SU-DHL-6 (cell line): ENCODE measurements around the gene DISP3.

Experiments
- H2AFZ ChIP-seq: fragments of 200-600 bp; sonication (generic); 2 replicates; pipeline ENCODE4 v1.6.1; 2014; ENCODE audit warnings: low read depth, mild to moderate bottlenecking, moderate library complexity, mixed read lengths, antibody characterized with exemption, low read length; ENCODE audit not compliant: severe bottlenecking
- H3F3A ChIP-seq: fragments of 200-600 bp; shearing (Covaris generic); 2 replicates; pipeline ENCODE4 v1.6.0; 2016; ENCODE audit warnings: antibody characterized with exemption, mild to moderate bottlenecking; ENCODE audit not compliant: insufficient read depth
- H3K27ac ChIP-seq: fragments of 200-600 bp; sonication (generic); 2 replicates; pipeline ENCODE4 v1.5.1; 2016; ENCODE audit warnings: low read depth, mild to moderate bottlenecking, low read length, moderate library complexity, mixed read lengths
- H3K27me3 ChIP-seq: fragments of 200-600 bp; sonication (generic), shearing (Covaris generic); 2 replicates; pipeline ENCODE4 v1.6.0; 2014; ENCODE audit warnings: mild to moderate bottlenecking, low read length
- H3K36me3 ChIP-seq: fragments of 200-600 bp; sonication (generic); 2 replicates; pipeline ENCODE4 v1.6.1; 2014; ENCODE audit warnings: mild to moderate bottlenecking, low read length, mixed read lengths
- H3K4me2 ChIP-seq: fragments of 300-600, 200-600 bp; shearing (Covaris generic), sonication (generic); 2 replicates; pipeline ENCODE4 v1.6.0; 2014; ENCODE audit warnings: low read length, low read depth, mild to moderate bottlenecking; ENCODE audit not compliant: poor library complexity, severe bottlenecking
- H3K4me3 ChIP-seq: fragments of 200-600 bp; sonication (generic); 2 replicates; pipeline ENCODE4 v1.5.1; 2014; ENCODE audit warnings: antibody characterized with exemption, low read length, mild to moderate bottlenecking, mixed read lengths; ENCODE audit not compliant: insufficient read depth, poor library complexity, severe bottlenecking
- H3K79me2 ChIP-seq: fragments of 200-600 bp; sonication (generic); 2 replicates; pipeline ENCODE4 v1.6.1; 2014; ENCODE audit warnings: mild to moderate bottlenecking, low read length, moderate library complexity; ENCODE audit not compliant: insufficient read depth
- H3K9ac ChIP-seq: fragments of 200-600 bp; sonication (generic); 2 replicates; pipeline ENCODE4 v1.7.0; 2014; ENCODE audit warnings: mild to moderate bottlenecking, low read length
- H3K9me2 ChIP-seq: fragments of 200-600 bp; sonication (generic); replicated peaks from 2 replicates; pipeline ENCODE4 v1.6.1; 2014; ENCODE audit warnings: low read length; ENCODE audit not compliant: insufficient read depth
- H3K9me3 ChIP-seq: fragments of 200-600 bp; sonication (generic); 2 replicates; pipeline ENCODE4 v1.6.1; 2014; ENCODE audit warnings: low read length, mixed read lengths; ENCODE audit not compliant: insufficient read depth
- H4K20me1 ChIP-seq: fragments of 200-600 bp; sonication (generic); 2 replicates; pipeline ENCODE4 v1.6.1; 2014; ENCODE audit warnings: low read depth, mild to moderate bottlenecking, antibody characterized with exemption, low read length, moderate library complexity, mixed read lengths
- EZH2phosphoT487 ChIP-seq: fragments of 200-600 bp; sonication (generic), shearing (Covaris generic); conservative IDR thresholded peaks from 2 replicates; pipeline ENCODE4 v1.6.1; 2018; ENCODE audit warnings: mild to moderate bottlenecking, antibody characterized with exemption, low read length, moderate library complexity, mixed read lengths
- TF ChIP-seq, protein P1 (sequence below): fragments of 200-600 bp; sonication (generic); IDR thresholded peaks from one replicate; pipeline ENCODE4 v1.5.1; 2017; ENCODE audit warnings: antibody characterized with exemption, mild to moderate bottlenecking, low read length, moderate library complexity; ENCODE audit not compliant: insufficient read depth, poor library complexity, severe bottlenecking

DISP3 gene

DNA sequence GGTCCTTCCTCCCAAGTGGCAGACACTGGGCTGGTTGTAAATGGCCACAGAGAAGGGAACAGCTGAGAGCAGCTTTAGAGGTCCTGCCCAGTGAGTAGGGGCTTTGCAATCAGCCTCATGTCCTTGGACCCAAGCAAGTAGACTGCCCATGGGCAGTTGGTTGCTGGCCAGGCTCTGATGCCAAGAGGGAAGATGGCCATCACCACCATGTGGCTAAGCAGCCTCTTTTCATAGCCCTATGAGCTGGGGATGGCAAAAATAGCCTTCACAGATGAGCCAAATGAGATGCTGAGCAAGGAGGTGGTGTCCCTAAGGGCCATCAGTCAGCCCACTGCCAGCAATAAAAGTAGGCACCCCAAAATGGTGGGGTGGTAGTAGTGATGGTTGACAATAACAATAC, 3.2 kb downstream of the DISP3 start:
- H3K9me3 ChIP-seq: no peaks in the 10 kb centered on the region
- no peak overlapping the region for H3K27ac ChIP-seq
- no peak for TF ChIP-seq EZH2phosphoT487
- TF ChIP-seq, protein P1, sequence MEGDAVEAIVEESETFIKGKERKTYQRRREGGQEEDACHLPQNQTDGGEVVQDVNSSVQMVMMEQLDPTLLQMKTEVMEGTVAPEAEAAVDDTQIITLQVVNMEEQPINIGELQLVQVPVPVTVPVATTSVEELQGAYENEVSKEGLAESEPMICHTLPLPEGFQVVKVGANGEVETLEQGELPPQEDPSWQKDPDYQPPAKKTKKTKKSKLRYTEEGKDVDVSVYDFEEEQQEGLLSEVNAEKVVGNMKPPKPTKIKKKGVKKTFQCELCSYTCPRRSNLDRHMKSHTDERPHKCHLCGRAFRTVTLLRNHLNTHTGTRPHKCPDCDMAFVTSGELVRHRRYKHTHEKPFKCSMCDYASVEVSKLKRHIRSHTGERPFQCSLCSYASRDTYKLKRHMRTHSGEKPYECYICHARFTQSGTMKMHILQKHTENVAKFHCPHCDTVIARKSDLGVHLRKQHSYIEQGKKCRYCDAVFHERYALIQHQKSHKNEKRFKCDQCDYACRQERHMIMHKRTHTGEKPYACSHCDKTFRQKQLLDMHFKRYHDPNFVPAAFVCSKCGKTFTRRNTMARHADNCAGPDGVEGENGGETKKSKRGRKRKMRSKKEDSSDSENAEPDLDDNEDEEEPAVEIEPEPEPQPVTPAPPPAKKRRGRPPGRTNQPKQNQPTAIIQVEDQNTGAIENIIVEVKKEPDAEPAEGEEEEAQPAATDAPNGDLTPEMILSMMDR: no peak
- H3K79me2 ChIP-seq: no peaks in the 10 kb centered on the region
- H3F3A ChIP-seq: no peaks in the 10 kb centered on the region
- H3K36me3 ChIP-seq: no peaks in the 10 kb centered on the region
- H3K4me3 ChIP-seq: no peak overlapping the region
- no peaks in the 10 kb centered on the region for H4K20me1 ChIP-seq
- H3K9ac ChIP-seq: no peak overlapping the region
- H3K9me2 ChIP-seq: no peaks in the 10 kb centered on the region
- H2AFZ ChIP-seq: no peak overlapping the region
- H3K27me3 ChIP-seq: no peaks in the 10 kb centered on the region
- no peak overlapping the region for H3K4me2 ChIP-seq

DNA sequence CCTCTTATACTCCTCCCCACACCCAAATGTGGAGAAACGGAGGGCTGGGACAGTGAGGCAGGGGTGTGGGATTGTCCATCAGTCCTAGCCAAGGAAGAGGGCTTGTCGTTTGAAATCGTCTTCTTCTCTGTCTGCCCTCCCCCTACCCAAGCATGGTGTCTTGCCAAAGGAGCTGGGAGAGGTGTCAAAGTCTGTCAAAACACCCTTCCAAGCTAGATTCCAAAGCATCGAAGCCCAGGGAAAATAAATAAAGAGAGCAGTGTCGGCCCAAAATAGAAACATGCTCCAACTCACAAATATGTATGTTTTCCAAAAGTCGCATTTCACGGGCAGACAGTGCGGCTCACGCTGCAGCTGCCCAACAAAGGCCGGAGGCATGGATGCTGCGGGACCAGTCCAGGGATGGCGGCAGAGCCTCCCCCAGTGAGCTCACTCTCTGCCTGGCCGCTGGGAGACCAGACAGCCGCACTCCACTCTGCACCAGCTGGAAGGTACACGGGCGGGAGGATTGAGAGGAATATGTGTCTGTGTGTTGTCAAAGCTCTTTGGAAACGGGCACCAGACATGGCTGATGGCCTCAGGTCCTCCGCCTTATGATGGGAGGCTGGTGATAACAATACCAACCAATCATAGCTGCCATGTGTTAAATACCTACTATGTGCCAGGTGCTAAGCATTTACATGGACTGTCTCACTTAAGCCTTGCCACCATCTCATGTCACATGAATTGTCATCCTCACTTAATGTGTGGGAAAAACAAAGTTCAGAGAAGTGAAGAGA, 3.9 kb downstream of the DISP3 start:
- no peaks in the 10 kb centered on the region for H4K20me1 ChIP-seq
- TF ChIP-seq, protein P1: no peak
- TF ChIP-seq EZH2phosphoT487: no peak
- H3K4me3 ChIP-seq: no peak overlapping the region

DNA sequence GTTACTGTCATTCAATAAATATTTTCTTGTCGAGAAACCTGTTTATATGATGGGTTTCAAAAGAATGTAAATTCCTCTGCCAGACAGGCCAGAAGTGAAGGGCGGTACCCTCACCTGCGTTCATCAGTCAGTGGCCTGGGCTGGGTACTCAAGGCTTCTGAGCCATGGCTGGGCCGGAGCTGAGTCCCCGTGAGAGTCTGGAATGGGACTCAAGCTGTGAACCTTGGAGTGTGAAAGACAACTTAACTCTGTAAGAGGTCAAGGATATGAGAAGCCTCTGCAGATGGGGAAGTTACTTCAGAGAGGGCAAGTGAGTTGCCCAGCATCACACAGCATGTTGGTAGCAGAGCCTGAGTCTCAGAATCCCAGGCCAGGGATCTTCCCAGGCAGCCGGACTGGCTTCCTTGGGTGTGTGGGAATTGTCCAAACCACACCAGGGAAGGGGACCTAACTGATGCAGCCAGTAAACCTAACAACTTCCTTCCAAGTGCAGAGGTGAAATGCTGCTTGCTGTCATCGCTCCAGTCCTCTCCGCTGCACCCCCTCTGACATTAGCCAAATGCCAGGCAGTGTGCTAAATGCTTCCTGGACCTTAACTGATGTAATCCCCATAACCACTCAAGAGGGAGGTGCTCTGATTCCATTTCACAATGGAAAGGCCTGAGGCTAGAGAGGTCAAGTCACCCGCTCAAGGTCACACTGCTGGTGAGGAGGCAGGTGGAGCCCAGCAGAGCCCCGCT, 4.8 kb downstream of the DISP3 start:
- Histone ChIP-seq H3K27me3 (no peaks in the 10 kb centered on the region), H3K4me2 (no peak overlapping the region)
- TF ChIP-seq, protein P1: no peak
- no peak for TF ChIP-seq EZH2phosphoT487

More for the DNA sequence above, 3.9 kb downstream of the DISP3 start:
- H2AFZ ChIP-seq: no peak overlapping the region
- H3K27me3 ChIP-seq: no peaks in the 10 kb centered on the region
- no peak overlapping the region for H3K9ac ChIP-seq
- H3K27ac ChIP-seq: no peak overlapping the region
- no peaks in the 10 kb centered on the region for H3K9me3 ChIP-seq
- no peak overlapping the region for H3K4me2 ChIP-seq
- H3K79me2 ChIP-seq: no peaks in the 10 kb centered on the region
- H3F3A ChIP-seq: no peaks in the 10 kb centered on the region
- H3K9me2 ChIP-seq: no peaks in the 10 kb centered on the region
- H3K36me3 ChIP-seq: no peaks in the 10 kb centered on the region

More for the DNA sequence above, 4.8 kb downstream of the DISP3 start:
- H3K9ac ChIP-seq: no peak overlapping the region
- no peak overlapping the region for H2AFZ ChIP-seq
- no peaks in the 10 kb centered on the region for H3K79me2 ChIP-seq
- no peaks in the 10 kb centered on the region for H3K9me2 ChIP-seq
- H3K27ac ChIP-seq: no peak overlapping the region
- H4K20me1 ChIP-seq: no peaks in the 10 kb centered on the region
- H3K36me3 ChIP-seq: no peaks in the 10 kb centered on the region
- no peaks in the 10 kb centered on the region for H3F3A ChIP-seq
- no peaks in the 10 kb centered on the region for H3K9me3 ChIP-seq
- H3K4me3 ChIP-seq: no peak overlapping the region
